Limb (tissue), 2 donors: ENCODE data around the gene SSR4.

Source experiments
- DNase-seq, 2 donors: peaks; one replicate each; pipeline ENCODE4 v3.0.0-alpha.2; 2016; ENCODE audit errors: extremely low spot score in 2 of 2

SSR4 gene

GRCh38 chrX:153780678-153781427, 13.6 kb upstream of the SSR4 start, which contains the start of gene SRPK3:
SRPK3 (plus strand) TSS chrX:153781041; CDS start chrX:153781087, 46 bp downstream.
- DNase-seq: no peak

GRCh38 chrX:153781428-153782047, 12.9 kb upstream of the SSR4 start:
- no peak for DNase-seq

GRCh38 chrX:153782313-153782712, 12.2 kb upstream of the SSR4 start:
- no peak for DNase-seq

- DNase-seq: no peak
These were observed 11.6 kb upstream of the SSR4 start for GRCh38 chrX:153782871-153783270.

- DNase-seq: no peak
These were observed 11.0 kb upstream of the SSR4 start for GRCh38 chrX:153783378-153784013.

- no peak for DNase-seq
These were observed 10.0 kb upstream of the SSR4 start for GRCh38 chrX:153784325-153784967.

GRCh38 chrX:153786669-153787068, 7.8 kb upstream of the SSR4 start:
- no peak for DNase-seq

GRCh38 chrX:153789654-153790053, 4.8 kb upstream of the SSR4 start:
- no peak for DNase-seq

- DNase-seq: no peak
These were observed 3.2 kb upstream of the SSR4 start for GRCh38 chrX:153791104-153791852.

GRCh38 chrX:153792368-153792767, 2.1 kb upstream of the SSR4 start:
- no peak for DNase-seq

- no peak for DNase-seq
These were observed 1.2 kb upstream of the SSR4 start for GRCh38 chrX:153793291-153793690.

GRCh38 chrX:153794897-153795816, 689 bp downstream of the SSR4 start:
- no peak for DNase-seq

GRCh38 chrX:153797415-153798015, 3.0 kb downstream of the SSR4 start:
- DNase-seq: no peak

- no peak for DNase-seq
These were observed 4.9 kb downstream of the SSR4 start for GRCh38 chrX:153799326-153799725.

GRCh38 chrX:153800177-153800722, 5.8 kb downstream of the SSR4 start:
- no peak for DNase-seq

- no peak for DNase-seq
These were observed 6.3 kb downstream of the SSR4 start for GRCh38 chrX:153800746-153801145.

GRCh38 chrX:153801669-153802068, 7.2 kb downstream of the SSR4 start:
- no peak for DNase-seq

- no peak for DNase-seq
These were observed 8.1 kb downstream of the SSR4 start for GRCh38 chrX:153802513-153803045.
